Posterior cingulate gyrus (tissue), 11 donors: ENCODE results near the gene TBL1X.

Experiments
- DNase-seq, 10 donors: peaks; one replicate each; pipeline versions ENCODE4 v3.0.0 to v3.0.0-alpha.2; 2020 to 2021; ENCODE audit warnings: mixed read lengths in 3 of 10
- intact Hi-C: fragments of 100-400 bp; cut with DNase I; formaldehyde crosslinking; loops from one replicate; pipeline ENCODE4 v1.15.1; 2023

TBL1X gene

GRCh38 chrX:9784332-9784731, 319.5 kb downstream of the TBL1X start:
- no peak for DNase-seq
- intact Hi-C loops: no loop called here

DNA sequence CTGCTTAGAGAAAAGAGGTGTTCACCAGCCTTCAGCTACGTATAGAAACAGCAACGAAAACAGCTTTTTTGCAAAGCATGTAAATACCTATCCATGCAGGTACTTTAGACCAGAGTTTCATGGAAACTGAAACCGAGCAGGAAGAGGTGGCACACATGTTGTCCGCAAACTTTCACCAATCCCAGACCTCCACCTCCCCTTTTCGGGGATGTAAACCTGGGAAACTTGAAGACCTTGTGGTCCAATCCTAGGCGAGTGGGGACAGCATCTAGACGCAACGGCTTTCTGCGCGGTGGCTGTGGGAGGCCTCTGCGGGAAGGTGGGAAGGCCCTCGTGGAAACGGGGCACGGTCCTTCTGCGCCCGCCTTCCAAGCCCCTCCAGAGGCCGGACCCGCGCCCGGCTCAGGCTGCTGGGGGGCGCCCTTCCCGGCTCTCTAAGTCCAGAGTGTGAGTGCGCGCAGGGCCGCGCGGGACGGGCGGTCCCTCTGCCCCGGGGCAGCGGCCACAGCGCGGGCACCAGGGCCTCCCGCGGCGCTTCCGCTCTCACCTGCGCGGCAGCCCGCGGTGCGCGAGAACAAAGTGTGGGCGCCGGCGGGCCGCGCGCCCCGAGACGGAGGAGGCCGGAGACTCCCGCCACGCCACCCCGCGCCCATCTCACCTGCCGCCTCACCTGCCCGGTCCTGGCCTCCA, 320.5 kb downstream of the TBL1X start:
- DNase-seq: no peak
- intact Hi-C loops: no loop called here

- DNase-seq: peak in 1 of 10 donors; percentile 29
- intact Hi-C loops: no loop called here
Measured at GRCh38 chrX:9785944-9786797, 321.3 kb downstream of the TBL1X start, which contains the start of gene SHROOM2. Gene SHROOM2, plus strand, starts transcription at chrX:9786429. Its CDS starts 117 bp downstream, at chrX:9786546.

DNA sequence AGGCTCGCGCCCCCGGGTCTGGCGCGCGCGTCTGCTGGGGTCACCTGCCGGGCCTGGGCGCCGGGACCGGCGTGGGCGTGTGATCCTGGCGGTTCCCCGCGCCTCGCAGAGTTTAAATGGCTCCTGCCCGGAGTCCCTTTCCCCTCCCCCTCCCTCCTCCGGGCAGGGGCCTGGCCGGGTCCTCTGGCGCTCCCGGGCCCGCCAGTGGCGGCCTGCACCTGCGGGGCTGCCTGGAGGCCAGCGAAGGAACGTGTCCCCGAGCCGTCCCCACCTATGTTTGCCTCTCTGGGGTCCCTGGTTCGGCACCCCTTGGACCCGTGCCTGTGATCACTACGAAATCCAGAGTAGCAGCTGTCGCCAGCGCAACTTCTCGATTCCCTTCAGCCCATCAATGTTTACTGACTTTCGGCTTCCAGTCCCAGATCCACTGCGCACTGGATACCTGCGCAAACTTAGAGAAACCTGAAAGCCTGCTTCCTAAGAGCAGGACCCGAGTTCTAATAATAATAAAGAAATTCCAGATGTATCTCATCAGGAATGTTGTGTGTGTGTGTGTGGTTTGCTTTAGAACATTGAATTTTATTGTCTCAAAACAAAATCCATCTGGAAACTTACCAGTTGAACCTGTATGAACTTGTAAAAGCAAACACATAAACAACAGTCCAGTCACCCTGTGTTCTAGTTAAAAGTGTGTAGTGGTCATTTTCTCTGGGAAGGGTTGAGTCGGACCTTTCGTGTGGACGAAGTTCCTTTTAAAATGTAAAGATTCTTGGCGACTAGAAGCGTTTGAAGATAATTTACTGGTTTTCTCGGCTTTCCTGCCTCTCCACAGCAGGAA, 322.2 kb downstream of the TBL1X start:
- DNase-seq: peak in 1 of 10 donors; percentile 23
- intact Hi-C loops: no loop called here

DNA sequence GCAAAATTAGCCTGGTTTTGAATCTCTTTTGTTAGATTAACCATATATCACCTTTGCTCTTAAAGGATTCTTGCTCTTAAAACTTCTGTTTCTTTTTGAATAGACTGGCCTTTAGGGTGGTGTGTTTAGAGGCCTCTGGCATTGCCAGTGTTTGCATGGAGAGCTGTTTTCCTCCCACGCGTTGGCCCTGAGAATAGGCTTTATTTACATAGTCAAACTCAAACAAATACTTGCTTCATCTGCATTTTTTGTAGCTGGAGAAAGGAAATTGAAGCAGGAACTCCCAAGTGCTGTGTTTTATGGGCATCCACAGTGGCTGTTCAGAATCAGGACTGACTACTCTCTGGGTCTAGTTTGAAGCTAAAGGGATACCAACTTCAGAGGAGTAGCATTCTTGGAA, 324.1 kb downstream of the TBL1X start:
- intact Hi-C loops: no loop called here

DNA sequence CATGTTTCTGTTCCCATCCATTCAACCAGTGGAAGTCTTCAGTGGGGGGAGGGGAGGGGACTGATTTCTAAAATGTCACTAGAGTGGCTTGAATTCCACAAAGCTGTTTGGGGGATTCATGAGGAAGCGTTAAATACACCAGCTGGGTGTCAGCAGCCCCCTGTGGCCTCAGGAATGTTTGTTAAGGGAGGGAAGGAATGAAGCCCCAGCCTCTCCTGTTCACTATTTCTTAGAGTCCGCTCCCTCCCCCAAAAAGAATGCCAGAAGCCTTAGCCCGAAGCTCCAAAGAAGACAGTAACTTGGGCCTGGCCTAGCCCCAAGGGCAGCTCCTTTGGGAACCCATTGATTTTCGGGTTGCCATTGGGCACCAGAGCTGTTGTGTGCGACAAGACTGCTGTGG, 324.7 kb downstream of the TBL1X start:
- DNase-seq: peak in 1 of 10 donors; percentile 43
- intact Hi-C loops: no loop called here

More for the DNA sequence above, 324.1 kb downstream of the TBL1X start:
- no peak for DNase-seq
